ENCODE results near the gene PYCR2.

Gene PYCR2

DNA sequence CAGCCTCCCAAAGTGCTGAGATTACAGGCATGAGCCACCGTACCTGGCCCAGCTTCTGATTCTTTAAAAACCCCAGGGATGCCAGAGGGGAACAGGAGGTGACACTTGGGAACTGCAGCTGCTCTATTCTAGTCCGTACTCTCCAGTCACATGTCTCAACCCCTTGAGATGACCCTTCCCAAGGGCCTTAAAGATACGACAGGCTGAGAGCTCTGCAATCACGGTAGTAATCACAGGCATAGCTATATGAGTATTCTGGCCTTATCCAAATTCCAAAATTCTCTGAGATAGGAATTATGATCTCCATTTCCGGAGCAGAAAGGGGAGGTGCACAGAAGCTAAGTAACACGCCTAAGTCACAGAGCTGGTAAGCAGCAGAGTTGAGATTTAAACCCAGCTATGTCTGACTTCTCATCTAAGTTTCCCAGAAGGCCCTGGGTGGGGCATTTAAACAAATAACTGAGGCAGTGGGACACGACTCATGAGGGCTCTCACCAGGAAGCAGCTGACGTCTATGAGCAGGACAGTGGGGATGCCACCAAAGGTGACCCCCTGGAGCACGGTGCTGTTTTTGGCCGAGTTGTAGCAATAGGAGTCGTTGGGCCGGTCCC lies 47.0 kb downstream of the PYCR2 start:
- DNase-seq (ENCODE audit: low read depth in 2 of 2): no peak

DNA sequence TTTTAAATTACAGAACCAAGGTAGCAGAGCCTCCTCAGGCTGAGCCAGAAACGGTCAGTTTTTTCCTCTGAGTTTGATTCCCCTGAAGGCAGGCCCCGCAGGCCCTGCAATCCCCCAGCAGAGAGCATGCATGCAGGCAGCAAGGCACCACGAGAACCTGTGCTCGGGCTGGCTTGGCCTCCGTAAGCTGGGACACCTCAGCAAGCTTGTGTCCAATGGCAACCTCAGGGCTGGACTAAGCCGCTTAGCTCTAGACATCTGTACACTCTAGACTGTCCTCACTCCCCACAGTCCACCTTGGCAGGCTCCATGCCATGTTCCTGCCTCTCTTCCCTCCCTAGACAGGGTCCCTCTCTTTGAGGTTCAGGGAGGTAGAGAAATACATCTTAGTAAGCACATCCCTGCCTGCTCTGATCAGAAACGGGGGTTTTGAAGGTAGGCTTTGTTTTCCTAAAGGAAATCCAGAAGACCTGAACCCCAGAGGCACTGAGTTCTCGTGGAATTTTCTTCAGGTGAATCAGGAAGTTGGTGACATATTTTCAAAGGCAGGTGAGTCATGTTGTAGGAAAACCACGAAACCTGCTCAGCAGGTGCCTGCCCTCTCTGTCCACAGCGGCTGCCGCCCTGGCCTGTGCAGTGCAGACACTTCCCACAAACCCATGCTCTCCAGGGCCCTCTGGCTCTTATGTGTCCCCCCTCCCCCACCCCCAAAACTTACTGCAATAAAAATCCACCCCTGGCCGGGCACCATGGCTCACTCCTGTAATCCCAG lies 48.8 kb downstream of the PYCR2 start:
- DNase-seq (ENCODE audit: low read depth in 2 of 2): no peak

DNA sequence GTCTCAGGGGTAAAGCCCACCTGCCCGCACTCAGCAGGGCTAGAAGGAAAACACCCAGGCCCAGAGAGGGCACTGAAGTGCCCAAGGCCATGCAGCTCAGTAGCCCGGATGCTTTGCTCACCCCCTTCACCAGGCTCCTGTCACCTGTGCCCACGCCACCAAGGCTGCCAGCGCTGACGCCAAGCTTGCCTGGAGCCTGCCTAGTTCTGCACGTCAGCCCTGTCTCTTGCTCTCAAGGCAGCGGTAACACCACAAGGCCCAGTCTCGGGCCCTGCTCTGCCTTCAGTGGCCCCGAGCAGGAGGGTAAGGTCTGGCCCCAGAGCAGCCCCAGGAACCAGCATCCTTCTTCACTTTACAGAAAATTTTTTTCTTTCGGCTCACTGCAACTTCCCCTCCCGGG lies 49.6 kb downstream of the PYCR2 start:
- DNase-seq (ENCODE audit: low read depth in 2 of 2): no peak

DNA sequence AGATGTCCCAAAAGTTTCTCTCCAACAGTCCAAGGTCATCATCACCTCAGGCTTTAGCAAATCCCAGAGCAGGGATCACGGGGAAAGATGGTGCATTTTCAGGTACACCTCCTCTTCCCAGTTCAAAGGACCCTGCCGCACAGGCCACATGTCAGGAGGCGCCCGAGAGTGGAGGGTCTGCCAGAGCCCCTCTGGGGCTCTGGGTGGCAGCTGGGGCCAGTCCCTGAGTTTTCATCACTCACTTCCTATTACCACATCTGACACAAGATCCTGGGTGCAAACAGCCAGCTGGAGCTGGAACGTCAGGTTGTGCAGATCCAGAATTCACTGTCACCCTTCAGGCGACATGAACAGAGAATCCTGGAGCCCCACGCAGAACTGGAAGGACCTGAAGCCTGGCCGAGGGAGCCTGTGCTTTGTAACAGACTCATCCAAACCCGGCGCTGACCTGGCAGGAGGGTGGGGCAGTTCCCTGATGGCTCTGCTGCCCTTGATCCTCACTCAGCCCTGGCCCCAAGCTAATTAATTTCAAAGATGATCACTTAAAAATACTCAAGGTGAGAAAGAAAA lies 50.7 kb downstream of the PYCR2 start:
- no peak for DNase-seq (ENCODE audit: low read depth in 2 of 2)

DNA sequence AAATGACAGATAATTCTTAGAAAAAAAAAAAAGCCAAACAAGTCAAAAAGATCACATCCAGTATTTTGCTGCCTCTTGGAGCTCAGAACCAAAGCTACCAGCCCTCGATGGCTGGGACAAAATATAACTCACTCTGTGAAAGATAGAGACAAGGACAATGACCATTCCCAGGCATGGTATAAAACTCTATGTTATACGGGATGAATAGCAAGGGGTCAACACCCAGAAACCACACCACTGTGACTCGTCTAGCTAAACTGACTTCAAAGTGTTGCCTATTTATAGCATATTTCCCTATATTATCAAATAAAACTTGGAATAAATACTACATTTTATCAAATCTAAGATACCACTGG lies 52.0 kb downstream of the PYCR2 start:
- no peak for DNase-seq (ENCODE audit: low read depth in 2 of 2)

DNA sequence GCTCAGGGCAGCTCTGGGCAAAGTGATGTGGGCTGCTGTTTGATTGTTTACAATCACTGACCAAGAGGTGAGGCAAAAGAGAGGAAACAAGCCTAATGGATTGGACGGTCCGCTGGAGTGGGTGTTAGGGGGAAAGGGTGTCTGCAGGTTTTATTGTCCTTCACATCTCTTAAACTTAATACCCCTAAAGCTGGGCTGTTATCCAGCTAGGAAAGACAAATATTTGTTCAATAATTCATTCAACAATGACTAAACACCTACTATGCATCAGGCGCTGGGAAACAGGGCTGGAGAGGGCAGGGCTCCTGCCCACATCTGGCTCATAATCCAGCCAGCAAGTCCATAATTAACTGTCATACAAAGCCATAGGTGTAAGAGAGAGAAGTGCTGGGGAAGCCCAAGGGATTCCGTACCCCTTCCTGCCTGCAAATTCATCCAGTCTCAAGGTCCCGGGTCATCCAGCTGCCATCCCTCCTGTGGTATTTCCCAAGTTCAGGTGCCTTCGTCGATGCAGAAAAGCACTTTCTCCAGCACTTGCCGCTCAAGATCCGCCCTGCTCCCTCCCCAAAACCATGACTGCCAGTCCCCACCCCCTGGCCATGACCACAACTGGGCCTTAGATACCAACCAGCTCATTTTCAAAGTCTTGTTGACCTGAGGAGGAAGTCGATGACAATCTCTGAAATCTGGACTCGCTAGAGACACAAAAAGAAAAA lies 52.5 kb downstream of the PYCR2 start:
- no peak for DNase-seq (ENCODE audit: low read depth in 2 of 2)

DNA sequence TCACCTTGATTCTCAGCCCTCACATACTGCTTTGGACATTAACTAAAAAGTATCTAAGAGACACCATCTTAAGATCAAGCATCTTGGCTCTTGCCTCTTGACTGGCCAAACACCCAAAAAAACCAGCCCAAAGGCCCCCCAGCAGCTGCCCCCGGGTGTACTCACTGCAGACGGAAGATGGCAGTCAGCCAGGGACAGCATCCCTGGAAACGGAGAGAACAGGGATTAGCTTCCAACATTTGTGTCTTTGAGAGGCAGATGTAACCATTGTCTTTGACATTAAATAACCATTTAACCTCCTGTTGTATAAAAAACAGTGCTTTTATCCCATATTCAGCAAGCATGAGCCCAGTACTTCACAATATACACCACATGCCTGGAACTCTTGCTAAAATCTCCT lies 53.1 kb downstream of the PYCR2 start:
- no peak for DNase-seq (ENCODE audit: low read depth in 2 of 2)

Measured in stimulated activated CD4-positive, alpha-beta T cell treated with anti-CD3 and anti-CD28 coated beads, Interleukin-4, amount 100 ng/mL, for 48 hours (primary cell).